Tibial nerve (tissue), 4 donors: ENCODE data around the gene GHDC. TPM values are rescaled to one million over a fixed set of nuclear protein-coding genes. Genes with fewer than 3 reads are reported as not detected.
A peak's percentile ranks its signal among the peaks of the same experiment; 100 is the strongest.

Experiments
- DNase-seq, 2 donors: peaks; one replicate each; pipeline ENCODE4 v3.0.0-alpha.2; 2019; ENCODE audit warnings: low spot score in 2 of 2
- H3K27ac ChIP-seq, 4 donors: fragments of 200-600 bp; sonication (generic) in 3 of 4; one replicate each; pipeline ENCODE4 v1.5.1; 2017 to 2019; ENCODE audit warnings: mild to moderate bottlenecking in 1 of 4
- H3K27me3 ChIP-seq, 2 donors: fragments of 200-600 bp; sonication (generic) in 1 of 2; one replicate each; pipeline versions ENCODE4 v1.5.1 to v1.6.0; 2017 to 2019
- H3K36me3 ChIP-seq, 3 donors: fragments of 200-600 bp; sonication (generic); one replicate each; pipeline ENCODE4 v1.5.1; 2018 to 2019
- H3K4me1 ChIP-seq, 4 donors: fragments of 200-600 bp; sonication (generic) in 3 of 4; one replicate each; pipeline ENCODE4 v1.5.1; 2017 to 2019
- H3K4me3 ChIP-seq, 4 donors: fragments of 200-600 bp; sonication (generic) in 3 of 4; one replicate each; pipeline ENCODE4 v1.5.1; 2017 to 2019; ENCODE audit warnings: mild to moderate bottlenecking in 1 of 4, moderate library complexity in 1 of 4
- H3K9me3 ChIP-seq, 4 donors: fragments of 200-600 bp; sonication (generic) in 3 of 4; one replicate each; pipeline ENCODE4 v1.5.1; 2017 to 2019
- EP300 ChIP-seq, 2 donors: sonication (generic); formaldehyde crosslinking; IDR thresholded peaks; one replicate each; pipeline ENCODE4 v1.6.1; 2017; ENCODE audit warnings: antibody characterized with exemption in 2 of 2, mild to moderate bottlenecking in 1 of 2
- POLR2A ChIP-seq, 2 donors: fragments of 450-650 bp; IDR thresholded peaks; one replicate each; pipeline ENCODE4 v1.6.1; 2017; ENCODE audit warnings: antibody characterized with exemption in 2 of 2, mild to moderate bottlenecking in 2 of 2, moderate library complexity in 2 of 2
- whole genome bisulfite sequencing, 2 donors: methylation state at CpG; one replicate each; pipeline ENCODE4 v1.1.5; 2018; 5-methylcytosine and 5-hydroxymethylcytosine counted together
- total RNA-seq, 4 donors: library from RNA; depleted of rRNA; stranded (reverse); fragments of >200 nt; gene quantifications; one replicate each; pipeline ENCODE4 v1.1.0, GENCODE V29; 2016
- TF ChIP-seq, protein P1 (sequence below), 5 experiments: fragments of 200-600 bp in 3 of 5; fragments of 450-650 bp in 2 of 5; sonication (generic) in 3 of 5; IDR thresholded peaks; one replicate each; pipeline ENCODE4 v1.5.1; 2016 to 2019; ENCODE audit warnings: antibody characterized with exemption in 5 of 5, mild to moderate bottlenecking in 3 of 5, moderate library complexity in 2 of 5

GHDC gene
- total RNA-seq, 4 donors from 2014 or later = 36.4 to 77.9 (median 40.7) TPM

DNA sequence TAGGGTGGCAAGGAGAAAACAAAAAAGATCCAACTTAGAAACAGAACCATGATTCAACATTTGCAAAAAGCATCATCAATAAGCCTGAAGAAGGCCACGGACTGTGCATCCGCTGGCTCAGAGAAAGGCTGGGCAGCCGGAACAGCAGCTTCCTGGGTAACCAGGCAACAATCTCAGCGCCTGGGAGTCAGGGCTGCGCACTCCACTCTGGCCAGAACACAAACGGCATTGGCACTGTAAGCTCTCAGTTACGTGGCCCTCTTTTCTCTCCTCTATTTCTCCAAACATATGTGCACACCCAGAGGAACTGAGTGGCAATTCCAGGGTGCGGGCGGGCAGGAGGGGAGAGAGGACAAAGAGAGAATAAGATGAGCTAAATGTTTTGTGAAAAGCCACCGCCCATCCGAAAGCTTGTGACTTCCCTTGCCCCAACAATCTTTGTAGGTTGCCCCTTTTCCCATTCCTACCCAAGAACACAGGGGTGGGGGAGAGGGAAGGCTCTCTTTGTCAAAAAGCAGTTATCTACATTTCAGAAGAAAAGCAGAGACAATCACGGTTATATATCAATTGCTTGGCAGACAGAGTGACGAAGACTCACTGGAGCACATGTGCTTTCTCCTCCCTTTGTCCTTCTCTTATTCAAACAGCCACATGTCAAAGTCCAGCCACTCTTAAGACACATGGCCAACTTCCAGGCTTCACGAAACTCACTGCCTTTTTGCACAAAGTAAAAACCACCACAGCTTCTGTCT is 6.6 kb upstream of the GHDC start:
- Histone ChIP-seq H3K9me3 (no peaks in the 10 kb centered on the region), H3K27me3 (no peaks in the 10 kb centered on the region), H3K36me3 (peaks cover 4 to 68% (median 7%) of the 10 kb centered on the region in 3 donors), H3K27ac (no peak overlapping the region), H3K4me3 (no peak overlapping the region), H3K4me1 (no peaks in the 10 kb centered on the region)
- TF ChIP-seq, protein P1, sequence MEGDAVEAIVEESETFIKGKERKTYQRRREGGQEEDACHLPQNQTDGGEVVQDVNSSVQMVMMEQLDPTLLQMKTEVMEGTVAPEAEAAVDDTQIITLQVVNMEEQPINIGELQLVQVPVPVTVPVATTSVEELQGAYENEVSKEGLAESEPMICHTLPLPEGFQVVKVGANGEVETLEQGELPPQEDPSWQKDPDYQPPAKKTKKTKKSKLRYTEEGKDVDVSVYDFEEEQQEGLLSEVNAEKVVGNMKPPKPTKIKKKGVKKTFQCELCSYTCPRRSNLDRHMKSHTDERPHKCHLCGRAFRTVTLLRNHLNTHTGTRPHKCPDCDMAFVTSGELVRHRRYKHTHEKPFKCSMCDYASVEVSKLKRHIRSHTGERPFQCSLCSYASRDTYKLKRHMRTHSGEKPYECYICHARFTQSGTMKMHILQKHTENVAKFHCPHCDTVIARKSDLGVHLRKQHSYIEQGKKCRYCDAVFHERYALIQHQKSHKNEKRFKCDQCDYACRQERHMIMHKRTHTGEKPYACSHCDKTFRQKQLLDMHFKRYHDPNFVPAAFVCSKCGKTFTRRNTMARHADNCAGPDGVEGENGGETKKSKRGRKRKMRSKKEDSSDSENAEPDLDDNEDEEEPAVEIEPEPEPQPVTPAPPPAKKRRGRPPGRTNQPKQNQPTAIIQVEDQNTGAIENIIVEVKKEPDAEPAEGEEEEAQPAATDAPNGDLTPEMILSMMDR (IDR thresholded peaks at IDR 0.05) = no peak
- no peak for TF ChIP-seq EP300 (IDR thresholded peaks at IDR 0.05)
- no peak for TF ChIP-seq POLR2A (IDR thresholded peaks at IDR 0.05)
- no peak for DNase-seq
- WGBS, 2 donors = 76 to 79% methylated on average over 14 of the region's 14 CpGs

DNA sequence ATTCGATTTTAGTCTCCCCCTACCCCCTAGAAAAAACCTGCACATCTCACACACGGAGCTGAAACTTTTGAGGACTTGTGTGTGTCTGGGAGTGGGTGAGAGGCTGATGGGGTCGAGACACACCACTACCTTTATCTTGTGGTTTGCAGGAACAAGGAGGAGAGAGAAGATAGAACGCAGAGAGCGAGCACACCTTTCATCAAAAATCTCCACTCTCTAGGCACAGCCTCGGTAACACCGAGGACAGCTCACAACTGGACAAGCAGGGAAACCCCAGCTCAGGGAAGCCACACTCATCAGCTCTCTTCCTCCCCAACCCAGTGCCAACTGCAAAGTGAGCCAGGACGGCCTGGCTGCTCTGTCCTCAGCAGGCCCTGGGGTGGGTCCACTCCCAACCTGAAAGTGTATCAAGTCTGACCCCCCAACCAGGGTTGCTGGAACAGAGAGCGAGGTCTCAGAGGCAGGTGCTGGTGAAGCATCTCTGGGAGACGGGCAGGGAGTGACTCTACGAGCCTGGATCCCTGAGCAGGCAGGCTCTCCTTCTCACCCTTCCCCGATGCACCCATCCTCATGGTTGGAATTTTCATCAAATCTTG is 5.2 kb upstream of the GHDC start:
- peaks cover 4 to 54% (median 5%) of the 10 kb centered on the region in 3 donors for H3K36me3 ChIP-seq
- no peak overlapping the region for H3K4me3 ChIP-seq
- H3K9me3 ChIP-seq = no peaks in the 10 kb centered on the region
- H3K27ac ChIP-seq = peak overlapping the region in 2 of 4 donors; percentile 29 to 52
- TF ChIP-seq EP300 (IDR thresholded peaks at IDR 0.05) (no peak), POLR2A (IDR thresholded peaks at IDR 0.05) (no peak)
- TF ChIP-seq, protein P1 (IDR thresholded peaks at IDR 0.05) = no peak
- no peak for DNase-seq
- peaks cover 0 to 2% (median 1%) of the 10 kb centered on the region in 4 donors for H3K4me1 ChIP-seq
- 74 to 78% methylated on average over 12 of the region's 12 CpGs for WGBS, 2 donors
- H3K27me3 ChIP-seq = no peaks in the 10 kb centered on the region

DNA sequence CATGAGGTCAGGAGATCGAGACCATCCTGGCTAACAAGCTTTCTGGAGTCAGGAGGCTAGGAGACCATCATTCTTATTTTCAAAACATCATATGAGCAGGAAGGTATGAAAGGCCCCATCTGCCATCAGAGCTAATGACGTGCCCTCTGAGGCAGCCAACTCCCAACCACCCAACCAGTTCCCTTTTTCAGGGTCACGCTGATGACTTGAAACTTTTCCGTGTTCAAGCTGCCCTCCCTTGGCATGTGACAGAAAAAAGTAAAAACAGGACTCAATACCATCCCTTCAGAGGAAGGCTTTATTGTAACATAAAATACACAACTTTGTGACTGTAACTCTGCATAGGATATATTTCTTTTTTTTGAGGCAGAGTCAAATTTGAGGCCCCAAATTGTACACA is 4.6 kb upstream of the GHDC start:
- H3K27ac ChIP-seq = peak overlapping the region in 3 of 4 donors; percentile 29 to 57 (median 37)
- WGBS, 2 donors = 67 to 75% methylated on average over 4 of the region's 4 CpGs
- TF ChIP-seq, protein P1 (IDR thresholded peaks at IDR 0.05) = no peak
- TF ChIP-seq POLR2A (IDR thresholded peaks at IDR 0.05) (no peak), EP300 (IDR thresholded peaks at IDR 0.05) (peak in 1 of 2 donors; percentile 43)
- no peaks in the 10 kb centered on the region for H3K9me3 ChIP-seq
- no peaks in the 10 kb centered on the region for H3K27me3 ChIP-seq
- H3K4me1 ChIP-seq = peaks cover 0 to 4% (median 2%) of the 10 kb centered on the region in 4 donors
- peaks cover 0 to 48% (median 4%) of the 10 kb centered on the region in 3 donors for H3K36me3 ChIP-seq
- no peak for DNase-seq
- H3K4me3 ChIP-seq = no peak overlapping the region

DNA sequence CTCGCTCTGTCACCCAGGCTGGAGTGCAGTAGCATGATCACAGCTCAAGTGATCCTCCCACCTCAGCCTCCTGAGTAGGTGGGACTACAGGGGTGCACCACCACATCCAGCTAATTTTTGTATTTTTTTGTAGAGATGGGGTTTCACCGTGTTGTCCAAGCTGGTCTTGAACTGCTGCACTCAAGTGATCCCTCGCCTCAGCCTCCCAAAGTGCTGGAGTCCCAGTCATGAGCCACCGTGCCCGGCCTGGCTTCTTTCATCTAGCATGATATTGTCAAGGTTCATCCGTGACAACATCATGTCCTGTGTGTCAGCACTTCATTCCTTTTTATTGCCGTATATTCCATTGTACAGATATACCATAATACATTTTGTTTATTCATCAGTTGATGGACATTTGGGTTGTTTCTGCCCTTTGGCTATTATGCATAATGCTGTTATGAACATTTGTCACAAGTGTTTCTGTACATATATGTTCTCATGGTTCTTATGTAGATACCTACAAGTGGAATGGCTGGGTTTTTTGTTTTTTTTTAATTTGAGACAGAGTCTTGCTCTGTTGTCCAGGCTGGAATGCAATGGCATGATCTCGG is 3.4 kb upstream of the GHDC start:
- WGBS, 2 donors = 90 to 94% methylated on average over 8 of the region's 8 CpGs
- no peaks in the 10 kb centered on the region for H3K9me3 ChIP-seq
- H3K27ac ChIP-seq = no peak overlapping the region
- TF ChIP-seq POLR2A (IDR thresholded peaks at IDR 0.05) (no peak), EP300 (IDR thresholded peaks at IDR 0.05) (no peak)
- TF ChIP-seq, protein P1 (IDR thresholded peaks at IDR 0.05) = no peak
- DNase-seq = no peak
- peaks cover 0 to 16% (median 12%) of the 10 kb centered on the region in 4 donors for H3K4me1 ChIP-seq
- H3K36me3 ChIP-seq = peaks cover 0 to 38% (median 4%) of the 10 kb centered on the region in 3 donors
- no peaks in the 10 kb centered on the region for H3K27me3 ChIP-seq
- no peak overlapping the region for H3K4me3 ChIP-seq
